Caco-2 (cell line): ENCODE measurements around the gene TNFSF11. TPM values are rescaled to one million over a fixed set of nuclear protein-coding genes. Genes with fewer than 3 reads are reported as not detected.

Experiments
- BruUV-seq: library from RNA; stranded (reverse); fragments of 400-500 nt; replicated peaks from 2 replicates; lab custom pipeline; 2021; lab: Mats Ljungman, UMichigan
- CTCF ChIA-PET: fragments of 300-600 bp; sonication (Branson Sonifier 250); formaldehyde crosslinking; loops from one replicate; lab custom pipeline; 2022; ENCODE audit warnings: antibody characterized with exemption; lab: Charles Lee
- POLR2A ChIA-PET: fragments of 300-600 bp; sonication (Branson Sonifier 250); formaldehyde crosslinking; loops from one replicate; lab custom pipeline; 2022; ENCODE audit warnings: antibody characterized with exemption; lab: Charles Lee
- DNase-seq, 2 experiments: peaks; one replicate each; pipeline versions ENCODE4 v3.0.0 to v3.0.0-alpha.2; 2020 to 2022
- H3K27me3 ChIP-seq: replicated peaks from 2 replicates; pipeline ENCODE4 v1.6.0; 2011; ENCODE audit warnings: low read length; ENCODE audit not compliant: control insufficient read depth, insufficient read depth
- H3K36me3 ChIP-seq: 2 replicates; pipeline ENCODE4 v1.5.1; 2011; ENCODE audit warnings: low read length; ENCODE audit not compliant: control insufficient read depth, insufficient read depth
- H3K4me1 ChIP-seq: fragments of 250-450 bp; sonication (Bioruptor Pico); 2 replicates; pipeline ENCODE4 v1.5.1; 2020; ENCODE audit warnings: mild to moderate bottlenecking
- H3K4me3 ChIP-seq: 2 replicates; pipeline ENCODE4 v1.5.1; 2011; ENCODE audit warnings: low read depth, mild to moderate bottlenecking, control low read depth, low read length
- H3K9me3 ChIP-seq: fragments of 250-450 bp; sonication (Bioruptor Pico); 2 replicates; pipeline ENCODE4 v1.5.1; 2020; ENCODE audit warnings: mild to moderate bottlenecking, moderate library complexity
- H3K27ac Mint-ChIP-seq: one replicate; pipeline ENCODE4 v1.8.0; 2022; ENCODE audit warnings: mixed read lengths; ENCODE audit not compliant: unreplicated experiment
- H3K27me3 Mint-ChIP-seq: one replicate; pipeline ENCODE4 v1.8.0; 2022; ENCODE audit warnings: mixed read lengths; ENCODE audit not compliant: insufficient read depth, unreplicated experiment
- H3K36me3 Mint-ChIP-seq: one replicate; pipeline ENCODE4 v1.8.0; 2022; ENCODE audit warnings: mild to moderate bottlenecking, mixed read lengths; ENCODE audit not compliant: insufficient read depth, unreplicated experiment
- H3K4me1 Mint-ChIP-seq: one replicate; pipeline ENCODE4 v1.8.0; 2022; ENCODE audit warnings: low read depth, mixed read lengths; ENCODE audit not compliant: unreplicated experiment
- H3K4me3 Mint-ChIP-seq: one replicate; pipeline ENCODE4 v1.8.0; 2022; ENCODE audit warnings: mild to moderate bottlenecking, moderate library complexity, mixed read lengths; ENCODE audit not compliant: unreplicated experiment
- H3K9me3 Mint-ChIP-seq: one replicate; pipeline ENCODE4 v1.8.0; 2022; ENCODE audit warnings: mixed read lengths; ENCODE audit not compliant: unreplicated experiment
- CTCF ChIP-seq, 2 experiments: fragments of 200-600 bp in 1 of 2; IDR thresholded peaks; 1 replicate in 1 of 2; 2 replicates in 1 of 2; pipeline versions ENCODE4 v1.5.1 to v1.8.0; 2011 to 2022; ENCODE audit warnings: antibody characterized with exemption in 1 of 2, control low read depth in 1 of 2, inconsistent platforms in 1 of 2, low read depth in 1 of 2, low read length in 1 of 2, mild to moderate bottlenecking in 1 of 2, moderate library complexity in 1 of 2; ENCODE audit not compliant: insufficient read depth in 1 of 2, severe bottlenecking in 1 of 2, unreplicated experiment in 1 of 2
- intact Hi-C: fragments of 100-400 bp; cut with micrococcal nuclease; formaldehyde crosslinking; loops from one replicate; pipeline ENCODE4 v1.10.0; 2022; ENCODE audit not compliant: unreplicated experiment
- total RNA-seq: library from RNA; stranded (reverse); gene quantifications from 2 replicates; pipeline ENCODE4 v1.2.3, GENCODE V29; 2022

The TNFSF11 gene
- total RNA-seq, 1 experiment from 2014 or later = not detected

- CTCF ChIA-PET = no interaction called here
- POLR2A ChIA-PET = no interaction called here
These were observed 76.6 kb downstream of the TNFSF11 start for GRCh38 chr13:42650506-42650905.

GRCh38 chr13:42651936-42652641, 78.1 kb downstream of the TNFSF11 start:
- peaks cover 20% of the 10 kb centered on the region for H3K27me3 Mint-ChIP-seq
- intact Hi-C loops = no loop called here
- Histone ChIP-seq H3K4me3 (no peak overlapping the region), H3K27me3 (no peaks in the 10 kb centered on the region), H3K36me3 (no peaks in the 10 kb centered on the region), H3K4me1 (no peaks in the 10 kb centered on the region), H3K9me3 (no peaks in the 10 kb centered on the region)
- ChIA-PET CTCF (no interaction called here), POLR2A (no interaction called here)
- BruUV-seq = no TSS peak
- H3K36me3 Mint-ChIP-seq = no peaks in the 10 kb centered on the region
- H3K9me3 Mint-ChIP-seq = no peaks in the 10 kb centered on the region
- H3K27ac Mint-ChIP-seq = no peak overlapping the region
- no peak overlapping the region for H3K4me3 Mint-ChIP-seq
- DNase-seq = no peak
- H3K4me1 Mint-ChIP-seq = no peaks in the 10 kb centered on the region
- no peak for TF ChIP-seq CTCF (IDR thresholded peaks at IDR 0.05; ENCODE audit: insufficient read depth in 1 of 2, low read depth in 1 of 2, low read length in 1 of 2, severe bottlenecking in 1 of 2, unreplicated experiment in 1 of 2)

More at GRCh38 chr13:42650506-42650905, 76.6 kb downstream of the TNFSF11 start:
- DNase-seq = no peak
- no peak overlapping the region for H3K4me3 ChIP-seq
- no peaks in the 10 kb centered on the region for H3K27me3 ChIP-seq
- no peaks in the 10 kb centered on the region for H3K9me3 Mint-ChIP-seq
- H3K4me1 ChIP-seq = no peaks in the 10 kb centered on the region
- intact Hi-C loops = no loop called here
- no peaks in the 10 kb centered on the region for H3K9me3 ChIP-seq
- no TSS peak for BruUV-seq
- no peaks in the 10 kb centered on the region for H3K36me3 Mint-ChIP-seq
- H3K27me3 Mint-ChIP-seq = peaks cover 16% of the 10 kb centered on the region
- no peak overlapping the region for H3K27ac Mint-ChIP-seq
- H3K36me3 ChIP-seq = no peaks in the 10 kb centered on the region
- no peak for TF ChIP-seq CTCF (IDR thresholded peaks at IDR 0.05; ENCODE audit: insufficient read depth in 1 of 2, low read depth in 1 of 2, low read length in 1 of 2, severe bottlenecking in 1 of 2, unreplicated experiment in 1 of 2)
- no peaks in the 10 kb centered on the region for H3K4me1 Mint-ChIP-seq
- H3K4me3 Mint-ChIP-seq = no peak overlapping the region

GRCh38 chr13:42652642-42653415, 78.9 kb downstream of the TNFSF11 start:
- DNase-seq = no peak
- H3K27me3 Mint-ChIP-seq = peaks cover 25% of the 10 kb centered on the region
- Histone ChIP-seq H3K4me3 (no peak overlapping the region), H3K27me3 (no peaks in the 10 kb centered on the region), H3K4me1 (no peaks in the 10 kb centered on the region), H3K36me3 (no peaks in the 10 kb centered on the region), H3K9me3 (no peaks in the 10 kb centered on the region)
- BruUV-seq = no TSS peak
- no peak overlapping the region for H3K4me3 Mint-ChIP-seq
- no peaks in the 10 kb centered on the region for H3K4me1 Mint-ChIP-seq
- no peak overlapping the region for H3K27ac Mint-ChIP-seq
- no peak for TF ChIP-seq CTCF (IDR thresholded peaks at IDR 0.05; ENCODE audit: insufficient read depth in 1 of 2, low read depth in 1 of 2, low read length in 1 of 2, severe bottlenecking in 1 of 2, unreplicated experiment in 1 of 2)
- no peaks in the 10 kb centered on the region for H3K9me3 Mint-ChIP-seq
- intact Hi-C loops = no loop called here
- POLR2A ChIA-PET = no interaction called here
- no peaks in the 10 kb centered on the region for H3K36me3 Mint-ChIP-seq
- CTCF ChIA-PET = no interaction called here
